CD4-positive, alpha-beta T cell (primary cell): ENCODE measurements around the gene BCL3. TPM values are rescaled to one million over a fixed set of nuclear protein-coding genes. Genes with fewer than 3 reads are reported as not detected.

ENCODE experiments used
- ATAC-seq: fragments of 200-7000 bp; cut with Tn5 transposase; one replicate; pipeline ENCODE4 v1.10.0; 2022; ENCODE audit warnings: mild to moderate bottlenecking; ENCODE audit not compliant: poor library complexity
- CTCF ChIA-PET: fragments of 350-600 bp; sonication (Branson Sonifier 250); formaldehyde crosslinking; loops from one replicate; lab custom pipeline; 2021; ENCODE audit warnings: antibody characterized with exemption, inconsistent platforms; lab: Charles Lee
- POLR2A ChIA-PET: fragments of 350-600 bp; sonication (Branson Sonifier 250); formaldehyde crosslinking; loops from one replicate; lab custom pipeline; 2021; ENCODE audit warnings: antibody characterized with exemption, inconsistent platforms; lab: Charles Lee
- DNase-seq, 14 experiments: peaks; one replicate each; pipeline ENCODE4 v3.0.0-alpha.2; 2013 to 2020; ENCODE audit warnings: mixed read lengths in 2 of 14
- H3K27ac ChIP-seq, 2 donors: one replicate each; pipeline versions ENCODE4 v1.5.1 to v1.7.0; 2013; ENCODE audit warnings: low read length in 2 of 2, low read depth in 1 of 2, mild to moderate bottlenecking in 1 of 2
- H3K27me3 ChIP-seq, 2 experiments: 1 replicate in 1 of 2; 2 replicates in 1 of 2; pipeline versions ENCODE4 v1.6.1 to v1.7.0; 2013; ENCODE audit warnings: low read length in 2 of 2, control low read depth in 1 of 2, mild to moderate bottlenecking in 1 of 2, moderate library complexity in 1 of 2; ENCODE audit not compliant: insufficient read depth in 2 of 2, control insufficient read depth in 1 of 2
- H3K36me3 ChIP-seq: one replicate; pipeline ENCODE4 v1.6.1; 2013; ENCODE audit warnings: low read length, control low read depth; ENCODE audit not compliant: insufficient read depth
- H3K4me1 ChIP-seq: one replicate; pipeline ENCODE4 v1.6.1; 2013; ENCODE audit warnings: low read length, control low read depth; ENCODE audit not compliant: insufficient read depth
- H3K4me3 ChIP-seq: one replicate; pipeline ENCODE4 v1.5.1; 2013; ENCODE audit warnings: mild to moderate bottlenecking, low read length, moderate library complexity
- H3K9me3 ChIP-seq, 2 experiments: 1 replicate in 1 of 2; 2 replicates in 1 of 2; pipeline versions ENCODE4 v1.6.1 to v1.7.0; 2013; ENCODE audit warnings: low read length in 2 of 2, mild to moderate bottlenecking in 2 of 2, control low read depth in 1 of 2, moderate library complexity in 1 of 2; ENCODE audit not compliant: control insufficient read depth in 1 of 2, insufficient read depth in 1 of 2
- H3K27ac Mint-ChIP-seq: one replicate; pipeline ENCODE4 v1.8.0; 2020; ENCODE audit warnings: mixed read lengths
- H3K27me3 Mint-ChIP-seq: one replicate; pipeline ENCODE4 v1.8.0; 2021; ENCODE audit warnings: mixed read lengths
- H3K36me3 Mint-ChIP-seq: one replicate; pipeline ENCODE4 v1.8.0; 2021; ENCODE audit warnings: low read depth, mixed read lengths
- H3K4me1 Mint-ChIP-seq: one replicate; pipeline ENCODE4 v1.8.0; 2021; ENCODE audit warnings: low read depth, mixed read lengths
- H3K4me3 Mint-ChIP-seq: one replicate; pipeline ENCODE4 v1.8.0; 2020; ENCODE audit warnings: mild to moderate bottlenecking, mixed read lengths
- H3K9me3 Mint-ChIP-seq: one replicate; pipeline ENCODE4 v1.8.0; 2020; ENCODE audit warnings: mixed read lengths
- intact Hi-C, 2 experiments: fragments of 100-400 bp; cut with DNase I in 1 of 2; cut with micrococcal nuclease in 1 of 2; formaldehyde crosslinking; loops; one replicate each; pipeline versions ENCODE4 v1.15.1 to v1.9.0; 2023 to 2025; cut with DNase I, micrococcal nuclease
- total RNA-seq, 174 experiments: library from RNA in 2 of 174; stranded (reverse) in 2 of 174; gene quantifications; one replicate each; pipeline ENCODE4 v1.2.3 and lab custom pipeline; 2021 to 2026
- TF ChIP-seq, protein P1 (sequence below): fragments of 200-600 bp; IDR thresholded peaks from one replicate; pipeline ENCODE4 v1.8.0; 2022; ENCODE audit warnings: antibody characterized with exemption, mild to moderate bottlenecking

The BCL3 gene
- total RNA-seq, 2 experiments from 2014 or later = 90.9 to 97.1 TPM

DNA sequence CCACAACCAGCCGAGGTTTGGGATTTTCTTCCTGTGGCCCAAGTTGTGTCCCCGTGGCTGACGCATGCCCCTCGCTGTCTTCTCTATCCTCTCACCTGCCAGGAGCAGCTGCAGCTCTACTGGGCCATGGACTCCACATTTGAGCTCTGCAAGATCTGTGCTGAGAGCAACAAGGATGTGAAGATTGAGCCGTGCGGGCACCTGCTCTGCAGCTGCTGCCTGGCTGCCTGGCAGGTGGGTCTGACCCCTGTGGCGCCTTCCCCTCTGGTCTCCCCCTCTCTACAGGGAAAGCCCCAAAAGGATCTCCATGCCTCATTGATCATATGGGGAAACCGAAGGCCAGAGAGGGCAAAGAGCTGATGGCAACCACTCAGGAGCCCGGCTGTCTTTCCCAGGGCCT is 43.8 kb downstream of the BCL3 start:
- ChIA-PET POLR2A (no interaction called here), CTCF (no interaction called here)
- intact Hi-C loops = no loop called here
- H3K4me1 Mint-ChIP-seq = peaks cover 9% of the 10 kb centered on the region
- H3K9me3 ChIP-seq = no peaks in the 10 kb centered on the region
- DNase-seq (no peak), ATAC-seq (no peak)
- no peaks in the 10 kb centered on the region for H3K9me3 Mint-ChIP-seq
- peaks cover 15% of the 10 kb centered on the region for H3K4me1 ChIP-seq
- no peaks in the 10 kb centered on the region for H3K27me3 ChIP-seq
- TF ChIP-seq, protein P1, sequence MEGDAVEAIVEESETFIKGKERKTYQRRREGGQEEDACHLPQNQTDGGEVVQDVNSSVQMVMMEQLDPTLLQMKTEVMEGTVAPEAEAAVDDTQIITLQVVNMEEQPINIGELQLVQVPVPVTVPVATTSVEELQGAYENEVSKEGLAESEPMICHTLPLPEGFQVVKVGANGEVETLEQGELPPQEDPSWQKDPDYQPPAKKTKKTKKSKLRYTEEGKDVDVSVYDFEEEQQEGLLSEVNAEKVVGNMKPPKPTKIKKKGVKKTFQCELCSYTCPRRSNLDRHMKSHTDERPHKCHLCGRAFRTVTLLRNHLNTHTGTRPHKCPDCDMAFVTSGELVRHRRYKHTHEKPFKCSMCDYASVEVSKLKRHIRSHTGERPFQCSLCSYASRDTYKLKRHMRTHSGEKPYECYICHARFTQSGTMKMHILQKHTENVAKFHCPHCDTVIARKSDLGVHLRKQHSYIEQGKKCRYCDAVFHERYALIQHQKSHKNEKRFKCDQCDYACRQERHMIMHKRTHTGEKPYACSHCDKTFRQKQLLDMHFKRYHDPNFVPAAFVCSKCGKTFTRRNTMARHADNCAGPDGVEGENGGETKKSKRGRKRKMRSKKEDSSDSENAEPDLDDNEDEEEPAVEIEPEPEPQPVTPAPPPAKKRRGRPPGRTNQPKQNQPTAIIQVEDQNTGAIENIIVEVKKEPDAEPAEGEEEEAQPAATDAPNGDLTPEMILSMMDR = no peak
- H3K36me3 ChIP-seq = no peaks in the 10 kb centered on the region
- no peak overlapping the region for H3K27ac ChIP-seq
- H3K27me3 Mint-ChIP-seq = no peaks in the 10 kb centered on the region
- no peak overlapping the region for H3K27ac Mint-ChIP-seq
- H3K4me3 ChIP-seq = no peak overlapping the region
- no peaks in the 10 kb centered on the region for H3K36me3 Mint-ChIP-seq
- no peak overlapping the region for H3K4me3 Mint-ChIP-seq

DNA sequence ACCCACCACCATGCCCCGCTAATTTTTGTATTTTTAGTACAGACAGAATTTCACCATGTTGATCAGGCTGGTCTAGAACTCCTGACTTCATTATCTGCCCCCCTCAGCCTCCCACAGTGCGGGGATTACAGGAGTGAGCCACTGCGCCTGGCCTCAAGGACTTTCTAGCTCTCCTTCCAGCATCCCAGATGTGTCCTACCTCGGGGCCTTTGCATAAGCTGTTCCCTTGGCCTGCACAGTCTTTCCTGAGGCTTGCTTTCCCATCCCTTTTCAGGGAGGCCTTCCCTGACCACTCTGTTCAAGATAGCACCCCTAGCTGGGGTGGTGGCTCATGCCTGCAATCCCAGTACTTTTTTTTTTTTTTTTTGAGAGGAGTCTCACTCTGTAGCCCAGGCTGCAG is 46.1 kb downstream of the BCL3 start:
- no peaks in the 10 kb centered on the region for H3K9me3 Mint-ChIP-seq
- H3K27ac Mint-ChIP-seq = no peak overlapping the region

DNA sequence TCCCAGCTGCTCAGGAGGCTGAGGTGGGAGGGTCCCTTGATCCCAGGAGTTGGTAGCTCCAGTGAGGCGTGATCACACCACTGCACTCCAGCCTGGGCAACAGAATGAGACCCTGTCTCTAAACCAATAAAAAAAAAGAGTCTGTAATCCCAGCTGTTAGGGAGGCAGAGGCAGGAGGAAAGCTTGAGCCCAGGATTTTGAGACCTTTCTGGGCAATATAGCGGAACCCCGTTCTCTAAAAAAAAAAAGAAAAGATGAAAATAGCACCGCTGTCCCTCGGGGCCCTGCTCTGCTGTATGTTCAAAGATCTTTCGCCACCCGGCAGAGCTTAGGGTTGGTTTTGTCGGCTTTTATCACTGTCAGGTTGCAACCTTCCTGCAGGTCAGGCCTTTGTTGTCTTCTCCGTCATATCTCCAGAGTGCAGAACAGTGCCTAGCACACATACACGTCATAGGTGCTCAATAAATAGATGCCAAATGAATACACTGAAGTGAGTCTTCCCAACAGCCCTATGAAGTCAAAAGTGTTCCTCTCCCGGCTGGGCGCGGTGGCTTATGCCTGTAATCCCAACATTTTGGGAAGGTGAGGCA is 47.0 kb downstream of the BCL3 start:
- H3K9me3 ChIP-seq = no peaks in the 10 kb centered on the region
- no peak overlapping the region for H3K27ac Mint-ChIP-seq
- no peak overlapping the region for H3K4me3 Mint-ChIP-seq
- H3K4me1 ChIP-seq = peaks cover 20% of the 10 kb centered on the region
- ATAC-seq (no peak), DNase-seq (no peak)
- H3K4me3 ChIP-seq = no peak overlapping the region
- CTCF ChIA-PET = no interaction called here
- TF ChIP-seq, protein P1 = no peak
- POLR2A ChIA-PET = no interaction called here
- H3K36me3 Mint-ChIP-seq = no peaks in the 10 kb centered on the region
- H3K27me3 Mint-ChIP-seq = no peaks in the 10 kb centered on the region
- peaks cover 9% of the 10 kb centered on the region for H3K4me1 Mint-ChIP-seq
- no peak overlapping the region for H3K27ac ChIP-seq
- no peaks in the 10 kb centered on the region for H3K9me3 Mint-ChIP-seq
- intact Hi-C loops = no loop called here
- H3K36me3 ChIP-seq = no peaks in the 10 kb centered on the region
- no peaks in the 10 kb centered on the region for H3K27me3 ChIP-seq

More for the DNA sequence above, 46.1 kb downstream of the BCL3 start:
- Histone ChIP-seq H3K27ac (no peak overlapping the region), H3K9me3 (no peaks in the 10 kb centered on the region), H3K27me3 (no peaks in the 10 kb centered on the region), H3K4me1 (peaks cover 15% of the 10 kb centered on the region), H3K4me3 (no peak overlapping the region), H3K36me3 (no peaks in the 10 kb centered on the region)
- ChIA-PET CTCF (no interaction called here), POLR2A (no interaction called here)
- TF ChIP-seq, protein P1 = no peak
- Mint-ChIP-seq H3K4me3 (no peak overlapping the region), H3K4me1 (peaks cover 9% of the 10 kb centered on the region), H3K36me3 (no peaks in the 10 kb centered on the region), H3K27me3 (no peaks in the 10 kb centered on the region)
- no peak for DNase-seq
- ATAC-seq = no peak
- intact Hi-C loops = no loop called here
